Panc1 (cell line): ENCODE data around the gene NPAS3. TPM values are rescaled to one million over a fixed set of nuclear protein-coding genes. Genes with fewer than 3 reads are reported as not detected.

ENCODE experiments used
- ATAC-seq: fragments of 200-7000 bp; cut with Tn5 transposase; 2 replicates; pipeline ENCODE4 v1.9.1; 2020; ENCODE audit warnings: mild to moderate bottlenecking, moderate library complexity
- BruUV-seq: library from RNA; stranded (reverse); fragments of 400-500 nt; replicated peaks from 2 replicates; lab custom pipeline; 2021; lab: Mats Ljungman, UMichigan
- CTCF ChIA-PET: fragments of 300-600 bp; sonication (Branson Sonifier 250); formaldehyde crosslinking; loops from one replicate; lab custom pipeline; 2022; ENCODE audit warnings: antibody characterized with exemption; lab: Charles Lee
- POLR2A ChIA-PET: fragments of 300-600 bp; sonication (Branson Sonifier 250); formaldehyde crosslinking; loops from one replicate; lab custom pipeline; 2022; ENCODE audit warnings: antibody characterized with exemption; lab: Charles Lee
- DNase-seq: peaks from one replicate; pipeline ENCODE4 v3.0.0-alpha.2; 2010; ENCODE audit warnings: low read depth, low spot score
- H3K27ac ChIP-seq: 2 replicates; pipeline ENCODE4 v1.5.1; 2011; ENCODE audit warnings: mild to moderate bottlenecking, low read length, inconsistent platforms
- H3K27me3 ChIP-seq: fragments of 200-500 bp; sonication (Bioruptor generic); 2 replicates; pipeline ENCODE4 v1.6.0; 2014; ENCODE audit warnings: low read length, inconsistent platforms; ENCODE audit not compliant: control insufficient read depth, insufficient read depth
- H3K36me3 ChIP-seq: fragments of 200-500 bp; sonication (Bioruptor generic); 2 replicates; pipeline ENCODE4 v1.5.1; 2014; ENCODE audit warnings: inconsistent platforms, mild to moderate bottlenecking, low read length, moderate library complexity; ENCODE audit not compliant: control insufficient read depth, insufficient read depth
- H3K4me1 ChIP-seq: 2 replicates; pipeline ENCODE4 v1.5.1; 2011; ENCODE audit warnings: inconsistent platforms, mild to moderate bottlenecking, low read length, moderate library complexity; ENCODE audit not compliant: control insufficient read depth, insufficient read depth
- H3K4me3 ChIP-seq, 2 experiments: 2 replicates each; pipeline ENCODE4 v1.5.1; 2011 to 2012; ENCODE audit warnings: low read depth in 2 of 2, low read length in 2 of 2, mild to moderate bottlenecking in 2 of 2, inconsistent platforms in 1 of 2, moderate library complexity in 1 of 2
- H3K9me3 ChIP-seq: fragments of 200-500 bp; sonication (Bioruptor generic); 2 replicates; pipeline ENCODE4 v1.5.1; 2014; ENCODE audit warnings: low read depth, mild to moderate bottlenecking, inconsistent platforms, low read length, moderate library complexity; ENCODE audit not compliant: control insufficient read depth, insufficient read depth
- CTCF ChIP-seq: fragments of 450-650 bp; IDR thresholded peaks from 2 replicates; pipeline ENCODE4 v1.5.1; 2017; ENCODE audit warnings: mild to moderate bottlenecking
- POLR2AphosphoS5 ChIP-seq: IDR thresholded peaks from 2 replicates; pipeline ENCODE4 v1.6.1; 2012; ENCODE audit warnings: mild to moderate bottlenecking, low read depth, low read length, moderate library complexity
- REST ChIP-seq, 2 experiments: IDR thresholded peaks; 2 replicates each; pipeline ENCODE4 v1.6.1; 2011 to 2012; ENCODE audit warnings: low read depth in 2 of 2, control low read depth in 1 of 2, low read length in 1 of 2, mild to moderate bottlenecking in 1 of 2, moderate library complexity in 1 of 2; ENCODE audit not compliant: insufficient read depth in 1 of 2
- SIN3A ChIP-seq: IDR thresholded peaks from 2 replicates; pipeline ENCODE4 v1.6.1; 2012; ENCODE audit warnings: low read depth, mild to moderate bottlenecking, low read length, moderate library complexity, borderline replicate concordance; ENCODE audit not compliant: insufficient read depth
- TCF7L2 ChIP-seq: IDR thresholded peaks from 2 replicates; pipeline ENCODE4 v1.6.1; 2011; ENCODE audit warnings: mild to moderate bottlenecking, low read depth, low read length, inconsistent platforms
- in situ Hi-C: cut with HindIII; loops from 2 replicates; pipeline ENCODE4 v1.10.0; 2016; ENCODE audit warnings: low sequenced_read_pairs, low pct_unique_long_range_greater_than_20kb
- intact Hi-C: fragments of 100-400 bp; cut with micrococcal nuclease; formaldehyde crosslinking; loops from one replicate; pipeline ENCODE4 v1.10.0; 2022; ENCODE audit not compliant: unreplicated experiment
- total RNA-seq: library from RNA; stranded (reverse); gene quantifications from one replicate; pipeline ENCODE4 v1.2.1, GENCODE V29; 2021; ENCODE audit not compliant: unreplicated experiment

The NPAS3 gene
- total RNA-seq, 1 experiment from 2014 or later: 0.23 TPM

- intact Hi-C loops: no loop called here
- no peaks in the 10 kb centered on the region for H3K4me1 ChIP-seq
- BruUV-seq: no TSS peak
- in situ Hi-C loops: no loop called here
- DNase-seq (no peak), ATAC-seq (no peak)
- H3K36me3 ChIP-seq: no peaks in the 10 kb centered on the region
- no peak for TF ChIP-seq REST (IDR thresholded peaks at IDR 0.05; ENCODE audit: insufficient read depth in 1 of 2, low read depth in 2 of 2, low read length in 1 of 2)
- TF ChIP-seq CTCF: no peak
- TF ChIP-seq TCF7L2: no peak
- TF ChIP-seq POLR2AphosphoS5: no peak
- TF ChIP-seq SIN3A: no peak
- H3K9me3 ChIP-seq: no peaks in the 10 kb centered on the region
- ChIA-PET CTCF (no interaction called here), POLR2A (no interaction called here)
- H3K27ac ChIP-seq: no peak overlapping the region
- H3K27me3 ChIP-seq: no peaks in the 10 kb centered on the region
- H3K4me3 ChIP-seq: no peak overlapping the region
These were observed 912.7 kb downstream of the NPAS3 start for GRCh38 chr14:33851366-33851765.

- in situ Hi-C loops: no loop called here
- no peaks in the 10 kb centered on the region for H3K36me3 ChIP-seq
- no peak overlapping the region for H3K4me3 ChIP-seq
- no peaks in the 10 kb centered on the region for H3K27me3 ChIP-seq
- no peaks in the 10 kb centered on the region for H3K4me1 ChIP-seq
- POLR2A ChIA-PET: no interaction called here
- intact Hi-C loops: no loop called here
- TF ChIP-seq TCF7L2 (no peak), POLR2AphosphoS5 (no peak), CTCF (no peak), REST (IDR thresholded peaks at IDR 0.05; ENCODE audit: insufficient read depth in 1 of 2, low read depth in 2 of 2, low read length in 1 of 2) (no peak), SIN3A (no peak)
- BruUV-seq: no TSS peak
- CTCF ChIA-PET: no interaction called here
- ATAC-seq: no peak
- DNase-seq: no peak
- no peaks in the 10 kb centered on the region for H3K9me3 ChIP-seq
- no peak overlapping the region for H3K27ac ChIP-seq
These were observed 913.3 kb downstream of the NPAS3 start for GRCh38 chr14:33851931-33852330.
